HS-27A (cell line): ENCODE measurements around the gene SECISBP2.

Source experiments
- DNase-seq: peaks from one replicate; pipeline ENCODE4 v3.0.0-alpha.2; 2012; ENCODE audit warnings: low read depth, missing footprints

Gene SECISBP2

GRCh38 chr9:89383030-89383720, 64.9 kb downstream of the SECISBP2 start:
- no peak for DNase-seq

DNA sequence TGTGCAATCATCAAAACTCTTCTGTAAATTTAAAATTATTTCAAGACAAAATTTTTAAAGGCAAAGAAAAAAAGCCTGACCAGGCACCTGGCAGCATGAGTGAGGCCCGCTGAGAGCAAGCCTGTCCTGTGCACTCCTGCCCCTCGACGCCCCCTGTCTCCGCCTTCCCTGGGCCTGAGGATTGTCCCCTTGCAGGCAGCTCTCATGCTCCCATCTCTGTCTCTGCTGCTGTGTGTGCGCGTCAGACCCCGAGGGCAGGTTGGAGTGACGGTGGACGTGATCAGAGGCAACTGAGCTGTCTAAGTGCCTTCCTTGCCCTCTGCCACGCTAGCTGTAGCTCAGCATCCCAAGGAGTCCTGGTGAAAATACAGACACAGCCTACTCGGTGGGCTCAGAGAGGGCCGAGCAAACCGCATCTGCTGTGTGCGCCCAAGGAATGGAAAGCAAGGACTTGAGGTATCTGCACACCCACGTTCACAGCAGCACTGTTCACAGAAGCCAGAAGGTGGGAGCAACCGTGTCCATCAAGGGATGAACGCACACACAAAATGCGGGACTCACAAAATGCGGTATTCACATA, 65.5 kb downstream of the SECISBP2 start:
- DNase-seq: no peak

- DNase-seq: no peak
Observed at GRCh38 chr9:89384783-89385182, 66.5 kb downstream of the SECISBP2 start.

- no peak for DNase-seq
Observed at GRCh38 chr9:89386206-89386605, 67.9 kb downstream of the SECISBP2 start.

DNA sequence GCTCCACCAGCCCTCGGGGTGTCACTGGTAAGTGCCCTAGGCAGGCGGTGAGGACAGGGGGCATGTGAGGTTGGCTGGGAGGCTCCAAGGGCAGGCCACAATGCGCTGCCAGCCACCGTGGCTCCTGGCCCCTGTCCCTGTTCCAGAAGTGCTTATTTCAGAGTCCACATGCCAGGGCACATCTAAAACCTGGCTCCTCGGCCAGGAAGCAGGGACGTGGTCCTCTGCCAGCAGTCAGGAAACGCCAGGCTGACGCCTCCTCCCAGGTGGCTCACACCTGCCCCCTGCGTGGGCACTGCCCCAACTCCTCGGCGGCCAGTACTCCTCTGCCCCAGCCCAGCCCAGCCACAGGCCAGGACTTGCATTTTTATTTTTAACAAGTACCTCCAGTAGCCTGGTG, 68.5 kb downstream of the SECISBP2 start:
- DNase-seq: no peak

- DNase-seq: no peak
Observed at GRCh38 chr9:89387197-89387849, 69.0 kb downstream of the SECISBP2 start.

- no peak for DNase-seq
Observed at GRCh38 chr9:89388084-89388867, 70.0 kb downstream of the SECISBP2 start.

- no peak for DNase-seq
Observed at GRCh38 chr9:89388868-89389177, 70.5 kb downstream of the SECISBP2 start.

DNA sequence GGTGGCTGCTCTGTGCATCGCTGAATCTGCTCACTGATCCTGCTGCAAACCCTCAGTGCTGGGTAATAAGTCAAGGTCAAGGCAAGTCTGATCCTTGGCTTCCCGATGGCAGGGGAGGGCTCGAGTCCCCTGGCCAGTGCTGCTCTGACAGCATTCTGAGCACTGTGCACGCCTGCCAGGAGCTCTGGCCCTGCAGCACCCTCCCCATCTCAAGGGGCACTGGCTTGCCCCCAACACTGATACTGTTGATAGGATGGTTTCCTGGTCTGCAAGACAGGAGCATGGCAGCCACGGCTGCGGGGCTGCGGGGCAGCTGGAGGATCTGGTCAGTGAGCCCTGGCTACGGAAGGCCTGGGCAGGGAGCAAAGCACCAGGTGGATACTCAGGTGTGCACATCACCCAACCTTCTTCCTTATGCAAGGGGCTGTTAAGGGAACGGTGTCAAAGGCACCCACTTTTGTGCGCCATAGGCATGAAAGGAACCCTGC, 71.8 kb downstream of the SECISBP2 start:
- DNase-seq: no peak

- DNase-seq: no peak
Observed at GRCh38 chr9:89390578-89391116, 72.3 kb downstream of the SECISBP2 start.

DNA sequence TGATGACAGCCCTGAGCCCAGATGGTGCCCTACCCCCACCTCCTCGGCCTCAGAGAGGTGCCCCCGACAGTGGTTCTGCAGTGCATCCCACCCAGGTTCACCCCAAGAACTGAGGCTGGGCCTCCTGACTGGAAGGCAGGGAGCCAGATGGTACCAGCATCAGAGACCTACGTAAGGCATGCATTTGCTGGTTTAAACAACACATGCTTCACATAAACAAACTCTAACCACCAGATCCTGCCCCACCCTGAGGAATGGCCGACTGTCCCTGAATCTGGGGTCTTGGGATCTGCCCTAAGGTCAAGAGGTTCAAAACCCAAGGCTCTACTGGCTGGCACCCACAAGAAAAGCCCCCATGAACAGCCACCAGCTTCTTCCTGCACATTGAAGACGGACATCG, 73.3 kb downstream of the SECISBP2 start:
- DNase-seq: no peak

GRCh38 chr9:89394412-89394811, 76.1 kb downstream of the SECISBP2 start:
- DNase-seq: no peak

- DNase-seq: no peak
Observed at GRCh38 chr9:89395931-89396710, 77.8 kb downstream of the SECISBP2 start.

- no peak for DNase-seq
Observed at GRCh38 chr9:89397471-89397870, 79.2 kb downstream of the SECISBP2 start.

GRCh38 chr9:89398621-89399020, 80.3 kb downstream of the SECISBP2 start:
- DNase-seq: no peak

DNA sequence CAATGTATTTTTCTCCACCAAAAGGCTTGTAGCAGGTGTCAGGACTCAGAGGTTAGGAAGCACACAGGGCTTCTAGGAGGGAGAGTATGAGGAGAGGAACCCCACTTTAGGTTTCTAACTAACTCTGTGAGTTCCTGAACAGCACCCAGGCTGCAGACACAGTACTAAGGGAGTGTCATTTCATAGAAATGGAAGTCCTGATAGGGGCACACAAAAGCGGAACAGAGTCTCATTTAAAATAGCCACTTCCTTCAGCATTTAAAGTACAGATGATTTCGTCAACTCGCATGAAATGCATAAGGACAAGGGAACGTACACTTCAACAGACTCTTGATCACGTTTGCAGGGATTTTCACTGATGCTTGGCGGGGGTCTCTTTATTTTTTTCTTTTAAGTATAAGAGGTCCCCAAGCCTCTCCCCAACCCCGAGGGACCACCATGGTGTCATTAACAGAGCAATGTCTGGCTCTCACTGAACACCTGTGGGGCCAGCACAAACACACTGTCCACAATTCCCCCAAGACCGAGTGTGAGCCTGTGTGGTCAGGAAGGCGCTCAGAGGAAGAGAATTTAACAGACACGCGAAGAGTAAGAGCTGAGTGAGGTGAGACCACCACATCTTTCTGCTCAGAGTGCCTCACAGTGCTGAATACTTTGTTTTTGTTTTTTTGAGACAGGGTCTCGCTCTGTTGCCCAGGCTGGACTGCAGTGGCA, 82.3 kb downstream of the SECISBP2 start:
- no peak for DNase-seq

DNA sequence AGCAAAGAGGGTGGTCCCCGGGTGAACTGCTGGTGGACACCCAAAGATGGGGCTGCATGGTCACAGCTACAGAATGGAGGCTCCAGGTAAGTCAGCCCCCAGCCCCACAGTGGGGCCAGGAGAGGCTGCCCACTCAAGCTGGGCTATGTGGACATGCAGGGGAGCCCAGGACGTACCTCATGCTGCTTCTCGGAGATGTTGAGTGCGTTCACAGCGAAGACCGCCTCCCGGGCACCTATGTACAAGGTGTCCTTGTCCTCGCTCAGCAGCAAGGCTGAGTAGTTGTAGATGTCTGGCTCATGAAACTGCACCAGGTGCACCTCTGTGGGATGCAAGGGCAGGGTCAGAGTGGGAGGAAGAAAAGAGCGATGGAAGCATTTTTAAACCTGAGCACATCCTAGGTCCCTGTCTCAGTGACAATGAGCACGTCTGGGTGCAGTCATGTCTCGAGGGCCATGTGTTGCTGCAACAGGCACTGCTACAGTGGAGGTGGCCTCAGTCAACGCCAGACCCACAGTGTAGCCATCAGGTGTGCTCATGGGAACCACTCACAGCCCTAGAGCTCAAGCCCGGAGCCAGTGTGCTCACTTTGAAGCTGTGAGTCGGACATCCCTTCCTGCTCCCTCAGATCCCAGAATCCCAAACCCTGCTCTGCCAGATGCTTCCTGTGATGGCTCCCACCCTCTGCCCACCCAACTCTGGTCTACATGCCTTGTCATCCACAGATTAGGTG, 84.6 kb downstream of the SECISBP2 start:
- no peak for DNase-seq

- no peak for DNase-seq
Observed at GRCh38 chr9:89404074-89404473, 85.8 kb downstream of the SECISBP2 start.

GRCh38 chr9:89405826-89406225, 87.5 kb downstream of the SECISBP2 start:
- no peak for DNase-seq

DNA sequence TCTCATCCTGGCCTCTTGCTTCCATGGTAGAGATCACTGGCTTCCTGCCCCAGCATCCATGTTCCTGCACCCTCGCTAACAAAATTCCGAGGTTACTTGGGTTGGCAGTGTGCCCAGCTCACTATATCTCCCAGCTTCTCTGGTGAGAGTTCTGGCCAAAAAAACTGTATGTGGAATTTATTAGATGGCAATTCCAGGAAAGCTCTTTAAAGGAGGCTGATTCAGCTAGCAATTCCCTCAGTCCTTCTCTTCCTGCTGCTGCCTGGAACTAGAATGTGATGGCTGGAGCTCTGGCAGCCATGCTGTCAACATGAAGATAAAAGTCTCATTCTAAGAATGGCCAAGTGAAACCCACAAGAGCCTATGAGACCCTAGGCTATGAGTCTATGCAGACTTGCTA, 88.8 kb downstream of the SECISBP2 start:
- DNase-seq: no peak
